ENCODE measurements around the gene KRTAP1-5.
"Not testable (repeated sequence)": the region's sequence is repeated elsewhere in the genome, so short reads cannot be mapped to it uniquely, and the experiment has no call there.

Gene KRTAP1-5, protein sequence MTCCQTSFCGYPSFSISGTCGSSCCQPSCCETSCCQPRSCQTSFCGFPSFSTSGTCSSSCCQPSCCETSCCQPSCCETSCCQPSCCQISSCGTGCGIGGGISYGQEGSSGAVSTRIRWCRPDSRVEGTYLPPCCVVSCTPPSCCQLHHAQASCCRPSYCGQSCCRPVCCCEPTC

DNA sequence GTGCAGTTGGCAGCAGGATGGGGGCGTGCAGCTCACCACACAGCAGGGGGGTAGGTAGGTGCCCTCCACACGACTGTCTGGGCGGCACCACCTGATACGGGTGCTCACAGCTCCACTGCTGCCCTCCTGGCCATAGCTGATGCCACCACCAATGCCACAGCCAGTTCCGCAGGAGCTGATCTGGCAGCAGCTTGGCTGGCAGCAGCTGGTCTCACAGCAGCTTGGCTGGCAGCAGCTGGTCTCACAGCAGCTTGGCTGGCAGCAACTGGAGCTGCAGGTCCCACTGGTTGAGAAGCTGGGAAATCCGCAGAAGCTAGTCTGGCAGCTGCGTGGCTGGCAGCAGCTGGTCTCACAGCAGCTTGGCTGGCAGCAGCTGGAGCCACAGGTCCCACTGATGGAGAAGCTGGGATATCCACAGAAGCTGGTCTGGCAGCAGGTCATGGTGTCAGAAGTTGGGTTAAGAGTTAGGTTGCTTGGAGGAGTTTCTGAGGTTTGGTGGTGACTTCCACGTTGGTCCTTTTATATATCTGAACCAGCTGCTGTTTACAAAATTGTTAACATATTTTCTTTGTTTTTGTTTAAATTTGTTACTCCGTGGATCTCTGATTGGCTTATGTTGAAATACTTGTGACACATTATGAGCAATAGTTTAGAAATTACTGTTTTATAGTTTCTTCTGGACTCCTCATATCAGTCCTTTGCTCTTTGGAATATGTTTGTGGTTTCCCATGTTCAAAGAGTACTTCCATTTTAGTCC, at the start of gene KRTAP1-5:
KRTAP1-5 (minus strand) TSS at position 494 of the 757 bp plus-strand sequence; CDS start at position 441, 53 bp downstream.
- peak; percentile 84 for FAIRE-seq

DNA sequence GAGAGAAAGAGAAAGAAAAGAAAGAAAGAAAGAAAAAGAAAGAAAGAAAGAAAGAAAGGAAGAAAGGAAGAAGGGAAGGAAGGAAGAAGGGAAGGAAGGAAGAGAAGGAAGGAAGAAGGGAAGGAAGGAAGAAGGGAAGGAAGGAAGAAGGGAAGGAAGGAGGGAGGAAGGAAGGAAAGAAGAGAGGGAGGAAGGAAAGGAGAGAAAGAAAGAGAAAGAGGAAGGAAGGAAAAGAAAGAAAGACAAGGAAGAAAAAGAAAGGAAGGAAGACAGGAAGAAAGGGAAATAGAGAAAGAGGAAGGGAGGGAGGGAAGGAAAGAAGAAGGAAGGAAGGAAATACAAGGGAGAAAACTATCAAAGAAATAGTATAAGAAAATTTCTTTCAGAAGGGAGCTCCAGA, 49.8 kb upstream of the KRTAP1-5 start:
- no peak for FAIRE-seq

DNA sequence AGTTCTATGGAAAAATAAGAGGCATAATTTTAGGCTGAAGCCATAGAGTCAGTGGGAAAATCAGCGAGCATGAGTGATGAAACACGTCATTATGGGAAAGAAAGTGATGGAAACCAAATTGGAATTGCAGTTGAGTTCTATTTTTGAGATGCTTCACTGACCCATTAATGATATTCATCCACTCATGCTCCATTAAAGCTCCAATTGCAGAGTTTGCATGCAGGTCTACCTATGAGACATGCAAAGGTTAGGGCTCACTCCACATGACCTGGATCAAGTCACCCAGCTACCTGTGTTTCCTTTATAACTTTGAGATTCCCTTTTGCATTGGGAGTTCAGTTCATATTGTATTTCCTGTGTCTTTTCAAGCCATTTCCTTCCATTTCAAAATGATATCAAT, 46.7 kb upstream of the KRTAP1-5 start:
- FAIRE-seq = no peak

DNA sequence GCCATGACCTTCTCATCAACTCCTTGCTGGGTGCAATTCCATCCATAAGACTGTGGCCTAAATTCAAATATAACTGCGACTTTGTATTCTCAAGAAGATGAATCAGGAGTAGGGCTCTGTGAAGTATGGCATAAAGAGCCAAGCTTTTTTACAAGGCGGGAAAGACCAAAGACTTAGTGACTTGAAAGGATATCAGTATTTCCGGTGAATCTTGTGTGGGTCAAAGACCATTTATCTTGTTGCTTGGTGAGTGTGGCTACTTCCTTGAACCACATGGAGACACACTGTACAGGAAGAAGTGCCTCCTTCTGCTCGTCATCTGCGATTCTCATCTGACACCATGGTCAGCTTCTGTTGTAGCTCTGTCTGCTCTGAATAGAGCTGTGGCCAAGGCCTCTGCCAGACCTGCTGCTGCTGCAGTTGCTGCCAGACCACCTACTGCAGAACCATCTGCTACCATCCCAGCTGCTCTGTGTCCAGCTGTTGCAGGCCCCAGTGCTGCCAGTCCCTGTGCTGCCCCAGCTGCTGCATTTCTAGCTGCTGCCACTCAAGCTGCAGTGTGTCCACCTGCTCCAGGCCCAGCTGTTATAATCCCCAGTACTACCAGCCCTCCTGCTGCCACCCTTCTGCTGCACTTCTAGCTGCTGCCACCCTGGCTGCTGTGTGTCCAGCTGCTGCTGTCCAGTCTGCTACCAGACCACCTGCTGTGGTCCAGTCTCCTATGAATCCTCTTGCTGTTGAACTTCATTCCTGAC, 44.8 kb upstream of the KRTAP1-5 start:
- FAIRE-seq = no peak

DNA sequence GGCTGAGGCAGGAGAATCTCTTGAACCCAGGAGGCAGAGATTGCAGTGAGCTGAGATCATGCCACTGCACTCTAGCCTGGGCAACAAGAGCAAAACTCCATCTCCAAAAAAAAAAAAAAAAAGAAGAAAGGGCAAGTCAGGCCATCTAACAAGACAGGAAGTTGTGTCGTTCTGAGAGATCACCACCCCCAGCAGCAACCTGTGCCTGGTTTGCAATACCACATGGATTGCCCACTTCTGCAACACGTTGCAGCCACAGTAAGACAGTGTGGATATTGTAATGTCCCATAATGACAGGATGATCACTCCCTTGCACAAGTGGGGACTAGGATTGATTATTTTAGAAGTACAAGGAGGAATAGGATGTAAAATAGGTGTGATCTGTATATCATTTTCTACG, 42.0 kb upstream of the KRTAP1-5 start:
- FAIRE-seq = no peak

DNA sequence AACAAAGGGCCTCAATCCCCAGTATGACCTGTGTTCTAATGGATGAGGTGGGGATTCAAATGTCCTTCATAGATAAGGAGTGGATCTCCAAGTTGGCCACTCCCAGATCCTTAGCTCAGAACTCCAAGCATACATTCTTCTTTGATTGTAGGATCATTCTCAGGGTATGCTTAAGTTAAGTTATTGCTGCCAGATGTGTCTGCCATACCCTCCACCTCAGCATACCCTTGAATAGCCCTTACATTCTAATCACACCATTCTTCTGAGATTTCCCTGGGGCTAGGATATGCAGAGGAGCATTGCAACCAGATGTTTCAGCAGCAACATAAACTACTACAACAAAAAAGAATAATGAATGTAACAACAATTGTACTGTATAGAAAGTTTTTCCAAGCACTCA, 40.3 kb upstream of the KRTAP1-5 start:
- FAIRE-seq = no peak

DNA sequence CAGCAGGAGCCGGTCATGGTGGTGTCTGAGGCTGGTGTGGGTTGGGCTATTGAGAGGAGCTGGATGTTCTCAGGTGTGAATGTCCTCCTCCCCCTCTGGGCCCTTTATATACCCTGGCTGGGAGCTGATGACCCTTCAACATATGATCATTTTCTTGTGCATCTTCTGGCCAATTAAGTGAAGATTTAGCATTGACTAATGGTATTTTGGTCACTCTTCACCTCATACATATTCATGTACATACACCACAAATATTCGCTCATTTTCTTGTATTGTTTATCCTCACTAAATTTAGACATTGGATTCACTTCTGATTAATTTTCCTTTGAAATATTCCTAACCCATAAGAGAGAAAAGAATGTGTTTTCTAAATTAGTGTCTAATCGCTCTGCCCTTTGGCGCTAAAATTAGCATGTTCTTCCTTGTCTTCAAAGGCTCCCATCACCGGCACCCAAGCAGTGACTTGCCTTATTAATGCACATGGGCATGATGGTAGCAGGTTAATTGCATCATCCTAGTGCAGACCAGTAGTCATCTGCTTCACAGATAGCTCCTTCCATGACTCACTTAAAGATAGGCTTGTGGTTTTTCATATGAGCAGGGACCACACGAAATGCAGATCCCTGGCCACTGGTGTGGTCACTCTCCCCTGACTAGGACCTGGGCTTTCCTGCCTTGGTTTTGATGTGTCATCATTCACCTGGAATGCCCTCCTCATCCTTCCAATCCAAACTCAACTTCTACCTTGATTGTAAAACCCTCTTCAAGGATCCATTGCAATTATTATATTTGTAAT, 39.0 kb upstream of the KRTAP1-5 start, which contains the start of gene KRTAP2-4:
KRTAP2-4 (minus strand) TSS at position 51 of the 796 bp plus-strand sequence; CDS start at position 17, 34 bp downstream.
- no peak for FAIRE-seq

DNA sequence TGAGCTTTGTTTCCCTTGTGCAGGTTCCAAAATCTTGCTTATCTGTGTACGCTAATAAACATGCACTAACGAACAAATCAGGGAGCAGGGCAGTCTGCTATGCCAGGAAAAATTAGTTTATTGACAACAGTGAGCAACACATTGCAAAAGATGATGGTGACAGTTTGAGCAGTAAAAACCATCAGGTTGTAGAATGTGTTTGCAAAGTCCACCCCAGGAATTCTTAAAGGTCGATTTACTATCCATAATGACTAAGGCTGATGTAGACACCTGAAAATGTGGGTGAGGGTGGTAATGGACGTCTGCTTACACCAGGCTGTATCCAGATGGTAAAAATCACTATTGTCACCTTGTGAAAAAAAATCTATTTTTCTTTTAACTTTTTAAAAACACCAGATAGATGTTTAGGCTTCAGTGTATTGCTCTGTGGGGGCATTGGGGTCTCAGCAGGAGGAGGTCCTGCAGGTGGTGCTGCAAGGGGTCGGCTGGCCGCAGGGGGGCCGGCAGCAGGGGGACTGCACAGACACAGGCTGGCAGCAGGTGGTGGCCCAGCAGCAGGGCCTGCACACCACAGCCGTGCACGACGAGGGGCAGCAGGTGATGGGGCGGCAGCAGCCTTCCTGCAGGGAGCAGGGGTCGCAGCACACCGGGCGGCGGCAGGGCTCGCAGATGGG, 38.1 kb upstream of the KRTAP1-5 start:
- FAIRE-seq = not testable (repeated sequence)

DNA sequence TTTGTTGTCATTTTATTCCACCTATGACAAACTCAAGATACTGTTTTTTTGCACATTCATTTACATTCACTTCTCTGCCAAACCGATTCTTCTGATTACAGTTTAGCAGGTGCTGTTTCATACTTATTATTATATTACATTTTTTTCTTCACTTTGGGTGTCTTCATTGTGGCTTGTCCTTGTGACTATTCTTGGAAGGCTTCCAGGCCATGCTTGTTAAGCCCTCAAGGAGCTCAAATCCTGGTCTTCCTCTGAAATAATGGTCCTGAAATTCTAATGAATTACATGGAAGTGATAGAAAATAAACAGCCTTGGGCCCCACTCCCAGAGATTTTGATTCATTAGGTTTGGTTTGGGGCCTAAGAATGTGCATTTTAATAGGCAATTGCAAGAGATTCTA, 37.3 kb upstream of the KRTAP1-5 start:
- FAIRE-seq = no peak

DNA sequence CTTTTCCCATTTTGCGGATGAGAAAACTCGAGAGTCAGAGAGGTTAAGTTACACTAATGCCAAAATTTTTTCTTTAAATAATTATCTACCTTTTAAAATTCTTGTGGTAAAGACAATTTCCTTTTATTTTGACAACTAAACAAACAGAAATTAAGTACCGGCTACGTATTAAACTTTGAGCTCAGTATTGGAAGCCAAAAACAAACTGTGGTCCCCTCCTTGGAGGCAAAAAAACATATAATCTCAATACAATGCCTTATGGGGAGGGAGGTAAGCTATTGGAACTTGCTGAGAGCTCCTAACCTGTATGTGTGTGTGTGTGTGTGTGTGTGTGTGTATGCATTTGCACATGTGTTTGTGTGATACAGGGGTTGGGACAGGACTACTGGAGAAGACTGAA, 36.4 kb upstream of the KRTAP1-5 start:
- no peak for FAIRE-seq

DNA sequence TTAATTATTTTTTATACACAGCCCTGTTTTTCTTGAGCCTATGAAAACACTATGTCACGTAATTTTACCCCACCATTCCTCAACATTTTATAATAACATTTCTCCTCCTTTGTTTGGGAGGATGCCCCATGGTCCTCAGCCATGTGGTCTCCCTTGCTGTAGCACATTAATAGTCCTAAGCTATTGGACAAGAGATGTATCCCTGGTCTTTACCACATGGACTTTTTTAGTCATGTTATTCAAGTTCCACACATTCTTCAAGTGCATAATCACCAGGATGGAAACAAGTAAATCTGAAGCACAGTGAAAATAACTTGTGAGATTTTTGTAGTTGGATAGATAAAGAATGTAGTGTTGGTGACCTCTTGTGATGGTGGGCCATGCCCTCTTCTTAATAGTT, 35.0 kb upstream of the KRTAP1-5 start:
- FAIRE-seq = peak; percentile 93

DNA sequence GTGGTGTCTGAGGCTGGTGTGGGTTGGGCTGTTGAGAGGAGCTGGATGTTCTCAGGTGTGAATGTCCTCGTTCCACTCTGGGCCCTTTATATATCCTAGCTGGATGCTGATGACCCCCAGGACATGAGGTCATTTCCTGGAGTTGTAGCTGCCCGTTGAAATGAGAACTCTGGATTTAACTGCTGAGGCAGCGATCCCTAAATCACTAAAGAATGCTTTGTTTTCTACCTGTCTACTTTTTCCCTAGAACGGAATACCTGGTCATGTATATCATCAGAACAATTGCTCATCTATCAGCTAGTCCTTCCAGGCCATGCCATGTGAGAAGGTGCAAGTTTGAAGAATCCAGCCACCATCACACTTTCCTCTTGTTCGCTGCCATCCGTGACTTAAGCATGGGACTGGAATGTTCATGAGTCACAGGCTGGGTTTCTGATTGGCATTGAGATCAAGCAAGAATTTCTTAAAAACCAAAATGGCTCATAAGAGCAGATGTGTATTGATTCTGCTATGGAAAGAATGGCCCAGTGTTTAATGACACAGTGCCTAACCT, 33.1 kb upstream of the KRTAP1-5 start, which contains the start of gene KRTAP2-3:
KRTAP2-3 (minus strand) TSS at position 63 of the 553 bp plus-strand sequence. CDS start 64 bp downstream, outside the sequence.
- FAIRE-seq = no peak

DNA sequence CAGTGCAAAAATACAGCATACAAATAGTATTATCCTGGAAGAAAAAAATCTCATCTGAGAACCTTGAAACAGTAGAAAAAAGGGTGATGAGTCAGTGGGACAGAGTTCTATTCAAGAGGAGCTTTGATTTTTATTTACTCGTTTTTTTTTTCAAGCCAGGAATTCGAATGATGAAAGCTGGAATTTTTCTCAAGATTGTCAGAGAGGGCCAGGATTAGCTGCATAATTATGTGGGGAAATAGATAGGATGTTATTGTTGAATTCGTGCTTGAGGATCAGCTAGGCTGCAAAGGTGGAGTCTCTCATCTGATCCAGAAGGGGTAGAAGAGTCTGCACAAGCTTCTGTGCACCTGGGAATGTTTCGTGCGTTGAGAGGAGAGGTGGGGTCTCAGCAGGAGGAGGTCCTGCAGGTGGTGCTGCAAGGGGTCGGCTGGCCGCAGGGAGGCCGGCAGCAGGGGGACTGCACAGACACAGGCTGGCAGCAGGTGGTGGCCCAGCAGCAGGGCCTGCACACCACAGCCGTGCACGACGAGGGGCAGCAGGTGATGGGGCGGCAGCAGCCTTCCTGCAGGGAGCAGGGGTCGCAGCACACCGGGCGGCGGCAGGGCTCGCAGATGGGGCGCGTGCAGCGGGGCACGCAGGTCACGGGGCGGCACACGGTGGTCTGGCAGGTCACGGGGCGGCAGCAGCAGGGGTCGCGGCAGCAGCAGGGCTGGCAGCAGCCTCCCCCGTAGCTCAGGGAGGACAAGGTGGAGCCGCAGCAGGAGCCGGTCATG, 32.5 kb upstream of the KRTAP1-5 start:
- FAIRE-seq = peak; percentile 57

DNA sequence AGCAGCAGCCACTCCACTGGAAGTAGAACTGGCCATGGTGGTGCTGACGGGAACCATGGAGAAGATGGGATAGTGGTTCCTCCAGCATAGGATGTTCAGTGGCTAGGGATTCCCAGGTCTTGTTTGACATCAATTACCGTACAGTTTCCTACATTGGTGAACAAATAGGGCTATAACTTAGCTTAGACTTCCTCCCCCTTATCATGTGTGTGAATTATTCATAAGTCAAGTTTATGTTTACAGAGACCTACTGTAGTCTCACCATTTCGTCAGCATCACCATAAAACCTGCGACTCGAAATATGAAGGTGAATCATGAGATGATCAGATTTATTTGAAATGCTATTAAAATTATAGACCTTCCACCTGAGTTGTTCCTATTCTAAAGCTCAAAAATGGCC, 31.7 kb upstream of the KRTAP1-5 start:
- no peak for FAIRE-seq

DNA sequence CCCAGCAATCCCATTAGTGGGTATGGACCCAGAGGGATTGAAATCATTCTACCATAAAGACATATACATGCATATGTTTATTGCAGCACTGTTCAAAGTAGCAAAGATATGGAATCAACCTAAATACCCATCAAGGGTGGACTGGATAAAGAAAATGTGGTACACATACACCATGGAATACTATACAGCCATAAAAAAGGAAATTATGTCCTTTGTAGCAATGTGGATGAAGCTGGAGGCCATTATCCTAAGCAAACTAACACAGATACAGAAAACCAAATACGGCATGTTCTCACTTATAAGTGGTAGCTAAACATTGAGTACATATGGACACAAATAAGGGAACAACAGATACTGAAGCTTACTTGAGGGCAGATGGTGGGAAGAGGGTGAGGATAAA, 30.5 kb upstream of the KRTAP1-5 start:
- FAIRE-seq = no peak

DNA sequence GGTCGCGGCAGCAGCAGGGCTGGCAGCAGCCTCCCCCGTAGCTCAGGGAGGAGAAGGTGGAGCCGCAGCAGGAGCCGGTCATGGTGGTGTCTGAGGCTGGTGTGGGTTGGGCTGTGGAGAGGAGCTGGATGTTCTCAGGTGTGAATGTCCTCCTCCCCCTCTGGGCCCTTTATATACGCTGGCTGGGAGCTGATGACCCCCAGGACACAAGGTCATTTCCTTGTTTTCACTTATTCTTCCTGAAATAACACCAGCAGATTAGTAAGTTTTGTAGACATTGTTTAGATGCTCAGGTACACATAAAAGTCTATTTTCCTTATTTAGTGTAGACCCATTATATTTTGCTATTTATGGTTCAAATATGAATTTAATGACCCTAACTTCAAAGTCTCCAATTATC, 28.1 kb upstream of the KRTAP1-5 start, which contains the start of gene KRTAP2-2:
KRTAP2-2 (minus strand) TSS at position 101 of the 400 bp plus-strand sequence; CDS start at position 82, 19 bp downstream.
- FAIRE-seq = not testable (repeated sequence)

DNA sequence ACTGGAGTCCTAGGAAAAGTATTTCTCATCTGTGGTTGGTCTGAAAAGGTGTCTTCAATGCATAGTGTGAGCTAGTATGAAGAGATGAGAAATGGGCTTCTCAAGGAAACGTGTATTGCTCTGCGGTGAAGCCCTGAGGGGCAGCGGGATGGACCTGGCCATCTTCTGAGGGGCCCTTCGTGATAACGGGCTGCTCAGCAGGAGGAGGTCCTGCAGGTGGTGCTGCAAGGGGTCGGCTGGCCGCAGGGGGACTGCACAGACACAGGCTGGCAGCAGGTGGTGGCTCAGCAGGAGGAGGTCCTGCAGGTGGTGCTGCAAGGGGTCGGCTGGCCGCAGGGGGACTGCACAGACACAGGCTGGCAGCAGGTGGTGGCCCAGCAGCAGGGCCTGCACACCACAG, 27.5 kb upstream of the KRTAP1-5 start:
- not testable (repeated sequence) for FAIRE-seq

DNA sequence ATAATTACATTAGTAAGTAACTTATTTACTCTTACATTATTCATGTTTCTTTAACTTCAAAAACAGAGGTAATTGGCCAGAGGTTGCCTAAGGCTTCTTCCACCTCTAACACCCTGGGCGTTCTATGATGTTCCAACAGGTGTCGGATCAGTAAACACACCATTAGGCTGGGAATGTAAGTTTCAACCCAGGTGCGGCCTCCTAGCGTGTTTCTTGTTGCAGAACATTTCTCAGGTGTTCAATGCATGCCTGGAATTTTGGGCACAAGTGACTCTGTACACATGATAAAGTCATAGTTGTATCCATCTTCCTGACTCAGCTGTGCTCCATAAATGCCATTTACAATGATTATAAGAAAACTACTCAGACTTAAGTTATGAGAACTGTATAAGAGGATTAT, 27.0 kb upstream of the KRTAP1-5 start:
- no peak for FAIRE-seq

DNA sequence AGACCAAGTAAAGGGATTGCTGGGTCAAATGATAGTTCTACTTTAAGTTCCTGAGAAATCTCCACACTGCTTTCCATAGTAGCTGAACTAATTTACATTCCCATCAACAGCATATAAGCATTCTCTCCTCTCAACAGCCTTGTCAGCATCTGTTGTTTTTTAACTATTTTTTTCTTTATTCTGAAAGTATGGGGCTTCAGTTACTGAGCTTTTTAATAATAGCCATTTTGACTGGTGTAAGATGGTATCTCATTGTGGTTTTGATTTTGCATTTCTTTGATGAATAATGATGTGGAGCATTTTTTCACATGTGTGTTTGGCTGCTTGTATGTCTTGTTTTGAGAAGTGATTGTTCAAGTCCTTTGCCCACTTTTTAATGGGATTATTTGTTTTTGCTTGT, 25.6 kb upstream of the KRTAP1-5 start:
- FAIRE-seq = no peak

DNA sequence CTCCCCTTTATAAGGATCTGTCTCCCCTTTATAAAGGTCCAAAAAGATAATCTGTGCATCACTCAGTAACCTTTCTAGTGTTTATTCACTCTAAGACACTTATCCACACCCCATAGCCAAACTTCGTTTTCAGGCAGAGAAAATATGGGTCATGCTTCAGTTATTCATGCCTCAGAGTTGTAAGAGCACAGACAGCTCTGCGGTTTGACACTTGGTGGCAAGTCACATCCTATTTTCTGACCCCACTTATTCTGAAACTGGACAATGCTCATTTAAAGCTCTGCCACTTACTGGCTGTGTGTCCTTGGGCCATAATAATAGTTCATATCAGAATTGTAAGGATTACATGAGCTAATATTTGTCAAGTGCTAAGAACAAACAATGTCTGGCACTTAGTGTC, 22.1 kb upstream of the KRTAP1-5 start:
- no peak for FAIRE-seq

DNA sequence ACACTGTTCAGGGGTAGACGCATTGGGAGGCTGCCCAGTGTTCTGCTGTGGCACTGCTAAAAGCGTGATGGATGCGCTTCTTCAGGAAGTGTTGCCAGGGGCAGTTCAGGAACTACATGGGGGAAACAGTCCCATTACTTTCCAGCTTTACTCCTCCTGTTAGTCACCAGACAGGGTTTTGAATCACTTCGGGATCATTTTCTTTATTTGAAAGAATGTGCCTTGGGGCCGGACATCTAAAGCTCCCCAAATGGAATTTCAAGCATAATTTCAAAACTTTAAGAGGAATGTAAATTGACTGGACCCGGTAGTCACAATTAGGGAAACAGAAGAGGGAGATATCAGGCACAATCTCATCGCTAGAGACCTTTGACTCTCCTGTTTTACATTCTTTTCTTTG, 21.4 kb upstream of the KRTAP1-5 start:
- FAIRE-seq = no peak

All from endometrium (tissue), 2 donors.